ENCODE data around the gene ITGA7.

ITGA7 gene

DNA sequence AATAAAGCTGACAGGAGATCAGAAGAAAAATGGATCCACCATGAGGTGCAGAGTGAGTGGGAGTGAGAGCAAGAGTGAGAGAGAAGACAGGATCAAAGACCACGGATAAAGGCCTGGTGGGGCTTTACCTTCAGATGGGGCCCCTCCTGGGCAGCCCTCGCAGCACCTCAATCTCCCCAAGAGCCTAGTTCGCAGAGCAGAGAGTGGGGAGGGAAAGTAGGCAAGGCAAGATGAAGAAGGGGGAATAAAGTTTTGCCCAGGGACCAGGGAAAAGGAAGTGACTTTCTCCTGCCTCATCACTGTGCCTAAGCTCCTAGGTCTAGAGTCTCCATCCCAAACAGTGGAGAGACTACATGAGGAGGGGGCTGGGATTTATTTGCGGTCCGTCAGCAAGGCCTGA lies 60.7 kb downstream of the ITGA7 start:
- no peaks in the 10 kb centered on the region for H3K36me3 ChIP-seq
- peaks cover 56% of the 10 kb centered on the region for H3K9me3 ChIP-seq
- no peak overlapping the region for H3K4me3 ChIP-seq
- no peaks in the 10 kb centered on the region for H4K20me1 ChIP-seq
- H3K27ac ChIP-seq, result no peak overlapping the region
- no peaks in the 10 kb centered on the region for H3K27me3 ChIP-seq
- H3K4me1 ChIP-seq, result peaks cover 7% of the 10 kb centered on the region; the same call in 1 of the 2 replicates
- TF ChIP-seq Cebpa-rat (IDR thresholded peaks at IDR 0.05), result no peak
- no peak overlapping the region for H3K9ac ChIP-seq
- H3K4me2 ChIP-seq, result no peak overlapping the region

DNA sequence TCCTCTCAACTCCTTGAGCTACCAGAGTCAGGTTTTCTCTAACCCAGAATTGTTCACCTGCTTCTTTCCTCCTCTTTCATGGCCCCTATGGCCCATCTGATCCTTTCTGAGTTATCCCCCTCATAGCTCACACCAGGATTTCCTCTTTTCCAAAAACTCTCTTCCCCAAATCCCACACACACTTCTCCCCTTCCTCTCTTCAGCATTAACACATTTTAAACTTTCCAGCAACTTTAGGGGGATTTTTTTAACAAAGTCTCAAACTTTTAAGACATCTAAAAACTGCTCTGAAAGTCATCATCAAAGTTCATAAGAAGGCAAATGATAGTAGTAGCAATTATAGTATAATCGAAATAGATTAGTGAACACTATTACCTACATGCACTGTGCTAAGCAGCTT lies 63.1 kb downstream of the ITGA7 start:
- Histone ChIP-seq H4K20me1 (no peaks in the 10 kb centered on the region), H3K4me3 (no peak overlapping the region), H3K4me1 (peaks cover 7% of the 10 kb centered on the region; the same call in 1 of the 2 replicates), H3K9ac (no peak overlapping the region), H3K4me2 (no peak overlapping the region), H3K27ac (no peak overlapping the region), H3K9me3 (peaks cover 34% of the 10 kb centered on the region), H3K27me3 (no peaks in the 10 kb centered on the region), H3K36me3 (no peaks in the 10 kb centered on the region)
- TF ChIP-seq Cebpa-rat (IDR thresholded peaks at IDR 0.05), result no peak

DNA sequence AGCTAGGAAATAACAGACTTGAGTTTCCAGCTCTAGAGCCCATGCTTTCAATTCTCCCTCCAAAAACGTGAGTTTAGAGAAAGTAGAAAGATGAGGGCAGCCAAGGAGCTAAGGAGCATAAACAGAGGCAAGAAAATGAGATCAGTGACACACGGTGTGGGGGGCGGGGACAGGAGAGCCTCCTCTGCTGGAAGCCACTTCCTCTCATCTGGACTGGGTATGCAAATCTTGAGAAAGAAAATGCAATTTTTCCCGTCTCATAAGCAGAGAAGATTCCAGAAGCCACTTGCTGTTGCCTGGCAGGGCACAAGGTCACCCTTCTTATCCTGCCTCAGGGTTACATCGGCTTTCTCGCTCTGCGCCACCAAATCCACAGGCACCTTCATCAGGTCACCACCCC lies 65.0 kb downstream of the ITGA7 start:
- H3K4me2 ChIP-seq, result peak overlapping the region; percentile 10; the same call in 1 of the 2 replicates
- H3K9me3 ChIP-seq, result peaks cover 21% of the 10 kb centered on the region
- no peak overlapping the region for H3K4me3 ChIP-seq
- H3K9ac ChIP-seq, result no peak overlapping the region
- H3K4me1 ChIP-seq, result peaks cover 7% of the 10 kb centered on the region; the same call in 1 of the 2 replicates
- TF ChIP-seq Cebpa-rat (IDR thresholded peaks at IDR 0.05), result no peak
- no peaks in the 10 kb centered on the region for H3K27me3 ChIP-seq
- no peaks in the 10 kb centered on the region for H4K20me1 ChIP-seq
- no peak overlapping the region for H3K27ac ChIP-seq
- H3K36me3 ChIP-seq, result no peaks in the 10 kb centered on the region

DNA sequence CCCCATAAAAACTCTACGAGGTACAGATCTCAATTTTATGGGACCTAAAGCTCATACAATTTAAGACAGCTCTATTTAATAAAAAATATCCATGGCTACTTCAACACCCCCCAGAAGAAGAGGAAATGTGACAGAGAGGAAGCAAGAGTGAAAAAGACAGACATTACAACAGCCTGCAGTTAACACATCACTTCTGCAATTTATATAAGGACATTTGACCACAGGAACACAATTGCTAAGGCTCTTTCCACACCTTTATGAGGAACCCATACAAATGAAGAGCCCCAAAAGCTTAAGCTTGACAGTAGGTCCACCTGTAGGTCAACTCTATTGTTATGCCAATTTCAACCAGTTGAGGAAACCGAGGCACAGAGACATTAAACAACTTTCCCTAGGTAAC lies 65.4 kb downstream of the ITGA7 start:
- TF ChIP-seq Cebpa-rat (IDR thresholded peaks at IDR 0.05), result no peak

DNA sequence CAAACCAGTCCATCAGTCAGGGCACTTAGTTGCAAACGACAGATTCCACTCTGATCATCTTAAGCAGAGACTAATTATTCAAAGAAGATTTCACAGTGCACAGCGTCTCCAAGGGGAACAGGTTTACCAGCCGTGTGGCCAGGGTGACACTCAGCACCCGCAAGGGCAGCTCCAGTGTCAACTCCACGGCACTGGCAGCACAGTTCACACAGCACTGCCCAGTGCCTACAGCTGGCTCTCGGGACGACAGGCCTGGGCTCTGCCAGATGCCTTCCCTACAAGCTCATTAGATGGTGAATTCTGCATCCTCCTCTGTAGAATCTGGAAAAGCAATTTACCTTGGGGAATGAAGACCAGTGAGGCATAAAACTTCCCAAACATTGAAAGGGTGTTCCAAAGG lies 66.1 kb downstream of the ITGA7 start:
- no peak overlapping the region for H3K9ac ChIP-seq
- H3K4me3 ChIP-seq, result no peak overlapping the region
- no peaks in the 10 kb centered on the region for H3K36me3 ChIP-seq
- no peak overlapping the region for H3K4me2 ChIP-seq
- no peaks in the 10 kb centered on the region for H4K20me1 ChIP-seq
- H3K9me3 ChIP-seq, result peaks cover 13% of the 10 kb centered on the region
- no peak for TF ChIP-seq Cebpa-rat (IDR thresholded peaks at IDR 0.05)
- no peaks in the 10 kb centered on the region for H3K27me3 ChIP-seq
- H3K4me1 ChIP-seq, result peaks cover 7% of the 10 kb centered on the region; the same call in 1 of the 2 replicates
- H3K27ac ChIP-seq, result no peak overlapping the region

More for the DNA sequence above, 65.4 kb downstream of the ITGA7 start:
- Histone ChIP-seq H3K4me1 (peaks cover 7% of the 10 kb centered on the region; the same call in 1 of the 2 replicates), H4K20me1 (no peaks in the 10 kb centered on the region), H3K4me3 (no peak overlapping the region), H3K4me2 (peak overlapping the region; percentile 10; the same call in 1 of the 2 replicates), H3K9me3 (peaks cover 20% of the 10 kb centered on the region), H3K36me3 (no peaks in the 10 kb centered on the region), H3K9ac (no peak overlapping the region), H3K27me3 (no peaks in the 10 kb centered on the region), H3K27ac (no peak overlapping the region)

DNA sequence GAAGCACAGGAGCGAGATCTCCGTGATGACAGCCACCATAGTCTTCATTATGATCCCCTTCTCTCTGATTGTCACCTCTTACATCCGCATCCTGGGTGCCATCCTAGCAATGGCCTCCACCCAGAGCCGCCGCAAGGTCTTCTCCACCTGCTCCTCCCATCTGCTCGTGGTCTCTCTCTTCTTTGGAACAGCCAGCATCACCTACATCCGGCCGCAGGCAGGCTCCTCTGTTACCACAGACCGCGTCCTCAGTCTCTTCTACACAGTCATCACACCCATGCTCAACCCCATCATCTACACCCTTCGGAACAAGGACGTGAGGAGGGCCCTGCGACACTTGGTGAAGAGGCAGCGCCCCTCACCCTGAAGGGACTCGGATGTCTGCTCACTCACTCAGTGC lies 70.2 kb downstream of the ITGA7 start:
- Histone ChIP-seq H3K27ac (no peak overlapping the region), H3K9me3 (no peaks in the 10 kb centered on the region), H3K4me2 (no peak overlapping the region), H3K27me3 (no peaks in the 10 kb centered on the region), H3K4me1 (peaks cover 1% of the 10 kb centered on the region; the same call in 1 of the 2 replicates), H3K9ac (no peak overlapping the region), H3K36me3 (no peaks in the 10 kb centered on the region), H3K4me3 (no peak overlapping the region), H4K20me1 (no peaks in the 10 kb centered on the region)
- no peak for TF ChIP-seq Cebpa-rat (IDR thresholded peaks at IDR 0.05)

DNA sequence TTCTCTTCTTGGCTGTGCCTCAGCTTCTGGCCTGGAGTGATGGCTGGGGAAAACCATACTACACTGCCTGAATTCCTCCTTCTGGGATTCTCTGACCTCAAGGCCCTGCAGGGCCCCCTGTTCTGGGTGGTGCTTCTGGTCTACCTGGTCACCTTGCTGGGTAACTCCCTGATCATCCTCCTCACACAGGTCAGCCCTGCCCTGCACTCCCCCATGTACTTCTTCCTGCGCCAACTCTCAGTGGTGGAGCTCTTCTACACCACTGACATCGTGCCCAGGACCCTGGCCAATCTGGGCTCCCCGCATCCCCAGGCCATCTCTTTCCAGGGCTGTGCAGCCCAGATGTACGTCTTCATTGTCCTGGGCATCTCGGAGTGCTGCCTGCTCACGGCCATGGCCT lies 70.9 kb downstream of the ITGA7 start, which contains the start of gene OR10P1:
OR10P1 (plus strand) TSS at position 40 of the 400 bp plus-strand sequence; CDS start at position 40, 0 bp downstream.
- H3K9ac ChIP-seq, result no peak within 1 kb of the TSS
- H3K36me3 ChIP-seq, result no peaks in the 10 kb centered on the region
- H3K9me3 ChIP-seq, result no peaks in the 10 kb centered on the region
- no peaks in the 10 kb centered on the region for H3K4me1 ChIP-seq
- H3K4me2 ChIP-seq, result no peak within 1 kb of the TSS
- H3K27ac ChIP-seq, result no peak within 1 kb of the TSS
- H3K27me3 ChIP-seq, result no peaks in the 10 kb centered on the region
- no peaks in the 10 kb centered on the region for H4K20me1 ChIP-seq
- TF ChIP-seq Cebpa-rat (IDR thresholded peaks at IDR 0.05), result no peak
- H3K4me3 ChIP-seq, result no peak within 1 kb of the TSS

DNA sequence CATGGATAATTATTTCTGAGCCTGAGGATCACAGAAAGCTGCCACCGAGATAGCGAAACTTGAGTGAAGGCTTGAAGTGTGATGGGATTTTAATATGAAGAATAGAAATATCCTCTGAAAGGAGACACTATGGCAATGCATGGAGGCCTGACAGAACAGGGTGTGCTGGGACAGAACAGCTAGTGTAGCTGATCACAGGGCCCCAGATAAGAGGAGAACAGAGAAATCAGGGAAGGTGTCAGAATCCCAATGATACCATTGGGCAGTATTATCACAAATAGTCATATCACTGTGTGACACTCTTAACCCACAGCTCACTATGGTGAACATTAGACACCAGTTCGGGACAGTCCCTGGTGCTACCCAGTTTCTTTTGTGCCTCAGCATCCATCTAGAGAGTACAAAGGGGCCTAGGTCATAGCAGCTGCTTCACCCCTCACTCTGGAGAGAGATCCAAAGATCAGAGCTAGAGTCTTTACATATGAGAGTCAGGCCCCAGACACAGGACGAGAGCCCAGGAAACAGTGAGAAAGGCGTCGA lies 71.5 kb downstream of the ITGA7 start:
- H3K27ac ChIP-seq, result no peak overlapping the region
- H3K9ac ChIP-seq, result no peak overlapping the region
- no peaks in the 10 kb centered on the region for H3K4me1 ChIP-seq
- no peaks in the 10 kb centered on the region for H3K27me3 ChIP-seq
- no peak overlapping the region for H3K4me2 ChIP-seq
- no peaks in the 10 kb centered on the region for H4K20me1 ChIP-seq
- no peak for TF ChIP-seq Cebpa-rat (IDR thresholded peaks at IDR 0.05)
- H3K4me3 ChIP-seq, result no peak overlapping the region
- no peaks in the 10 kb centered on the region for H3K36me3 ChIP-seq
- H3K9me3 ChIP-seq, result no peaks in the 10 kb centered on the region

All from BLaER1 (cell line).